Brain microvascular endothelial cell (primary cell): ENCODE measurements around the gene SEMA3F.

Experiments
- DNase-seq: peaks from one replicate; pipeline ENCODE4 v3.0.0-alpha.2; 2020
- H3K27ac ChIP-seq: fragments of 250-450 bp; sonication (Bioruptor Pico); 2 replicates; pipeline ENCODE4 v1.5.1; 2020; ENCODE audit warnings: mild to moderate bottlenecking, moderate library complexity
- H3K27me3 ChIP-seq: fragments of 250-450 bp; sonication (Bioruptor Pico); replicated peaks from 2 replicates; pipeline ENCODE4 v1.5.1; 2020; ENCODE audit warnings: mild to moderate bottlenecking
- H3K36me3 ChIP-seq: fragments of 250-450 bp; sonication (Bioruptor Pico); replicated peaks from 2 replicates; pipeline ENCODE4 v1.5.1; 2020; ENCODE audit warnings: mild to moderate bottlenecking
- H3K4me3 ChIP-seq: 2 replicates; pipeline ENCODE4 v1.5.1; 2011; ENCODE audit warnings: low read depth, mild to moderate bottlenecking, control low read depth, low read length, moderate library complexity
- CTCF ChIP-seq: IDR thresholded peaks from 2 replicates; pipeline ENCODE4 v1.5.1; 2011; ENCODE audit warnings: low read depth, mild to moderate bottlenecking, moderate library complexity, low read length, control low read depth, inconsistent platforms; ENCODE audit errors: missing control alignments
- in situ Hi-C: cut with HindIII; loops from 2 replicates; pipeline ENCODE4 v1.10.0; 2017; ENCODE audit warnings: low sequenced_read_pairs, low pct_ligation_motif_present

The SEMA3F gene

GRCh38 chr3:50161320-50161719, 6.2 kb downstream of the SEMA3F start:
- Histone ChIP-seq H3K36me3 (no peaks in the 10 kb centered on the region), H3K4me3 (no peak overlapping the region), H3K27ac (no peak overlapping the region), H3K27me3 (no peaks in the 10 kb centered on the region)
- DNase-seq = no peak
- no peak for TF ChIP-seq CTCF
- in situ Hi-C loops = no loop called here

GRCh38 chr3:50162034-50162883, 7.1 kb downstream of the SEMA3F start:
- TF ChIP-seq CTCF = no peak
- no peak for DNase-seq
- H3K27me3 ChIP-seq = no peaks in the 10 kb centered on the region
- H3K4me3 ChIP-seq = no peak overlapping the region
- no peaks in the 10 kb centered on the region for H3K36me3 ChIP-seq
- in situ Hi-C loops = no loop called here
- H3K27ac ChIP-seq = no peak overlapping the region

GRCh38 chr3:50163572-50164455, 8.7 kb downstream of the SEMA3F start:
- in situ Hi-C loops = no loop called here
- H3K36me3 ChIP-seq = no peaks in the 10 kb centered on the region
- peak; percentile 61 for DNase-seq
- H3K27me3 ChIP-seq = no peaks in the 10 kb centered on the region
- TF ChIP-seq CTCF = no peak
- no peak overlapping the region for H3K4me3 ChIP-seq
- no peak overlapping the region for H3K27ac ChIP-seq

- in situ Hi-C loops = no loop called here
- no peak for DNase-seq
- TF ChIP-seq CTCF = no peak
- H3K4me3 ChIP-seq = no peak overlapping the region
- H3K36me3 ChIP-seq = no peaks in the 10 kb centered on the region
- no peak overlapping the region for H3K27ac ChIP-seq
- H3K27me3 ChIP-seq = no peaks in the 10 kb centered on the region
These were observed 9.4 kb downstream of the SEMA3F start for GRCh38 chr3:50164481-50164880.

- no peak overlapping the region for H3K27ac ChIP-seq
- in situ Hi-C loops = no loop called here
- H3K4me3 ChIP-seq = no peak overlapping the region
- H3K27me3 ChIP-seq = no peaks in the 10 kb centered on the region
- no peaks in the 10 kb centered on the region for H3K36me3 ChIP-seq
- no peak for DNase-seq
- TF ChIP-seq CTCF = no peak
These were observed 10.1 kb downstream of the SEMA3F start for GRCh38 chr3:50164984-50165909.
